ENCODE measurements around the gene SREK1. TPM values are rescaled to one million over a fixed set of nuclear protein-coding genes. Genes with fewer than 3 reads are reported as not detected.

The SREK1 gene
- total RNA-seq, 3 donors from 2014 or later (not counting 1 experiment from before 2014, with no cell fraction given) = 151 to 177 (median 168) TPM

- H3K4me3 Mint-ChIP-seq = no peak overlapping the region
- WGBS (ENCODE audit: insufficient coverage) = 20% methylated on average over 1 of the region's 1 CpG
- no peaks in the 10 kb centered on the region for H3K36me3 Mint-ChIP-seq
Measured at GRCh38 chr5:66138637-66139317, 5.3 kb upstream of the SREK1 start.

GRCh38 chr5:66139318-66139712, 4.8 kb upstream of the SREK1 start:
- no peak overlapping the region for H3K4me3 ChIP-seq (ENCODE audit: low read length)
- peaks cover 0 to 3% of the 10 kb centered on the region in 2 donors for H3K27me3 Mint-ChIP-seq (ENCODE audit: low read depth in 2 of 2)
- no peaks in the 10 kb centered on the region for H3K9me3 Mint-ChIP-seq
- H3K4me1 ChIP-seq (ENCODE audit: control insufficient read depth, insufficient read depth, low read length) = peaks cover 4% of the 10 kb centered on the region
- no peaks in the 10 kb centered on the region for H3K36me3 Mint-ChIP-seq
- no peaks in the 10 kb centered on the region for H3K9me3 ChIP-seq (ENCODE audit: control insufficient read depth, insufficient read depth, low read length)
- WGBS (ENCODE audit: insufficient coverage) = 94% methylated on average over 2 of the region's 2 CpGs
- H3K27ac Mint-ChIP-seq = no peak overlapping the region
- H3K27ac ChIP-seq (ENCODE audit: low read length) = no peak overlapping the region
- peaks cover 5 to 10% of the 10 kb centered on the region in 2 donors for H3K4me1 Mint-ChIP-seq
- no peaks in the 10 kb centered on the region for H3K36me3 ChIP-seq (ENCODE audit: control insufficient read depth, insufficient read depth, low read length)
- H3K4me3 Mint-ChIP-seq = no peak overlapping the region
- no peak for ATAC-seq
- no peaks in the 10 kb centered on the region for H3K27me3 ChIP-seq (ENCODE audit: control insufficient read depth, insufficient read depth, low read length)
- DNase-seq = no peak
- no peak for TF ChIP-seq CTCF (IDR thresholded peaks at IDR 0.05)
- intact Hi-C loops (cut with micrococcal nuclease) = no loop called here

More at GRCh38 chr5:66138637-66139317, 5.3 kb upstream of the SREK1 start:
- H3K4me3 ChIP-seq (ENCODE audit: low read length) = no peak overlapping the region
- no peaks in the 10 kb centered on the region for H3K9me3 Mint-ChIP-seq
- no peaks in the 10 kb centered on the region for H3K27me3 ChIP-seq (ENCODE audit: control insufficient read depth, insufficient read depth, low read length)
- H3K4me1 Mint-ChIP-seq = peaks cover 4% of the 10 kb centered on the region in 2 donors
- H3K36me3 ChIP-seq (ENCODE audit: control insufficient read depth, insufficient read depth, low read length) = no peaks in the 10 kb centered on the region
- no peak overlapping the region for H3K27ac ChIP-seq (ENCODE audit: low read length)
- no peak for TF ChIP-seq CTCF (IDR thresholded peaks at IDR 0.05)
- H3K4me1 ChIP-seq (ENCODE audit: control insufficient read depth, insufficient read depth, low read length) = peaks cover 4% of the 10 kb centered on the region
- peaks cover 0 to 3% of the 10 kb centered on the region in 2 donors for H3K27me3 Mint-ChIP-seq (ENCODE audit: low read depth in 2 of 2)
- no peaks in the 10 kb centered on the region for H3K9me3 ChIP-seq (ENCODE audit: control insufficient read depth, insufficient read depth, low read length)
- no peak for ATAC-seq
- no peak overlapping the region for H3K27ac Mint-ChIP-seq
- DNase-seq = no peak
- intact Hi-C loops (cut with micrococcal nuclease) = no loop called here

- DNase-seq = no peak
- WGBS (ENCODE audit: insufficient coverage) = no CpG with 5 or more reads among the region's 2 CpGs
- intact Hi-C loops (cut with micrococcal nuclease) = loop anchor here (10.0 kb wide), 1 partner anchor 378 kb away; no protein-coding TSS in a partner anchor
Measured at GRCh38 chr5:66142417-66142816, 1.7 kb upstream of the SREK1 start.

More at GRCh38 chr5:66142417-66142816, 1.7 kb upstream of the SREK1 start:
- Histone ChIP-seq H3K9me3 (ENCODE audit: control insufficient read depth, insufficient read depth, low read length) (no peaks in the 10 kb centered on the region), H3K36me3 (ENCODE audit: control insufficient read depth, insufficient read depth, low read length) (no peaks in the 10 kb centered on the region), H3K27ac (ENCODE audit: low read length) (no peak overlapping the region), H3K4me3 (ENCODE audit: low read length) (no peak overlapping the region), H3K27me3 (ENCODE audit: control insufficient read depth, insufficient read depth, low read length) (no peaks in the 10 kb centered on the region), H3K4me1 (ENCODE audit: control insufficient read depth, insufficient read depth, low read length) (peaks cover 4% of the 10 kb centered on the region)
- no peak for ATAC-seq
- H3K4me3 Mint-ChIP-seq = peak overlapping the region; percentile 19
- no peaks in the 10 kb centered on the region for H3K36me3 Mint-ChIP-seq
- H3K9me3 Mint-ChIP-seq = no peaks in the 10 kb centered on the region
- H3K27me3 Mint-ChIP-seq (ENCODE audit: low read depth in 2 of 2) = no peaks in the 10 kb centered on the region
- H3K4me1 Mint-ChIP-seq = peaks cover 27 to 29% of the 10 kb centered on the region in 2 donors
- TF ChIP-seq CTCF (IDR thresholded peaks at IDR 0.05) = no peak
- peak overlapping the region; percentile 99 to 100 for H3K27ac Mint-ChIP-seq

Measured in natural killer cell (primary cell).